ENCODE measurements around the gene VPS35L. TPM values are rescaled to one million over a fixed set of nuclear protein-coding genes. Genes with fewer than 3 reads are reported as not detected.

The VPS35L gene
- total RNA-seq, 1 donor from 2014 or later = 45.0 TPM

DNA sequence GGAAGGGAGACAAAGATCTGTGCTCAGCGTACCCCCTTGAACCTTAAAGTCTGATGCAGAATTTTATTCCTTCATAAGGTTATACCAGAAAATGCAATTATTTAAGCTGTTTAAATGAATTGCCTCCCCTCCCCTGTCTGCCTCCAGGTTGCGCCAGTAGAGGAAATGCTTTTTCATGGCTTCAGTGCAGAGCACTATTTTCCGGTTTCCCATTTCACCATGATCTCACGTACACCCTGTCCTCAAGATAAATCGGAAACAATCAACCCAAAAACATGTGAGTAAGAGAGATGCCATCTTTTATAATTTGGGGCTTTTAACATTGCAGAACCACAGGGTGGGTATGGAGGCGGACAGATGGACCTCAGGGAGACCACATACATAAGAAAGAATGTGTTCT lies 178.0 kb downstream of the VPS35L start:
- no peak overlapping the region for H3K27ac Mint-ChIP-seq (ENCODE audit: unreplicated experiment)
- H3K9me3 Mint-ChIP-seq (ENCODE audit: unreplicated experiment) = no peaks in the 10 kb centered on the region
- H3K27me3 Mint-ChIP-seq (ENCODE audit: low read depth, unreplicated experiment) = no peaks in the 10 kb centered on the region
- no peak for FAIRE-seq
- TF ChIP-seq, protein P1, sequence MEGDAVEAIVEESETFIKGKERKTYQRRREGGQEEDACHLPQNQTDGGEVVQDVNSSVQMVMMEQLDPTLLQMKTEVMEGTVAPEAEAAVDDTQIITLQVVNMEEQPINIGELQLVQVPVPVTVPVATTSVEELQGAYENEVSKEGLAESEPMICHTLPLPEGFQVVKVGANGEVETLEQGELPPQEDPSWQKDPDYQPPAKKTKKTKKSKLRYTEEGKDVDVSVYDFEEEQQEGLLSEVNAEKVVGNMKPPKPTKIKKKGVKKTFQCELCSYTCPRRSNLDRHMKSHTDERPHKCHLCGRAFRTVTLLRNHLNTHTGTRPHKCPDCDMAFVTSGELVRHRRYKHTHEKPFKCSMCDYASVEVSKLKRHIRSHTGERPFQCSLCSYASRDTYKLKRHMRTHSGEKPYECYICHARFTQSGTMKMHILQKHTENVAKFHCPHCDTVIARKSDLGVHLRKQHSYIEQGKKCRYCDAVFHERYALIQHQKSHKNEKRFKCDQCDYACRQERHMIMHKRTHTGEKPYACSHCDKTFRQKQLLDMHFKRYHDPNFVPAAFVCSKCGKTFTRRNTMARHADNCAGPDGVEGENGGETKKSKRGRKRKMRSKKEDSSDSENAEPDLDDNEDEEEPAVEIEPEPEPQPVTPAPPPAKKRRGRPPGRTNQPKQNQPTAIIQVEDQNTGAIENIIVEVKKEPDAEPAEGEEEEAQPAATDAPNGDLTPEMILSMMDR (IDR thresholded peaks at IDR 0.05; ENCODE audit: insufficient read depth, low read depth, low read length) = no peak
- no peak for TF ChIP-seq EZH2 (IDR thresholded peaks at IDR 0.05; ENCODE audit: insufficient read depth, low read length)
- Histone ChIP-seq H3K9me3 (ENCODE audit: insufficient read depth, low read depth, low read length) (no peaks in the 10 kb centered on the region), H3K27ac (ENCODE audit: low read depth, low read length) (no peak overlapping the region), H3K4me1 (ENCODE audit: insufficient read depth, low read length) (no peaks in the 10 kb centered on the region), H3K9ac (ENCODE audit: low read length) (no peak overlapping the region), H4K20me1 (ENCODE audit: insufficient read depth, low read length) (no peaks in the 10 kb centered on the region), H3K4me2 (ENCODE audit: low read length) (no peak overlapping the region), H3K27me3 (ENCODE audit: insufficient read depth, low read length) (no peaks in the 10 kb centered on the region), H3K36me3 (ENCODE audit: insufficient read depth, low read length) (no peaks in the 10 kb centered on the region), H3K79me2 (ENCODE audit: insufficient read depth, low read length) (no peaks in the 10 kb centered on the region), H2AFZ (ENCODE audit: low read depth, low read length) (no peak overlapping the region), H3K4me3 (ENCODE audit: insufficient read depth, low read depth, low read length) (no peak overlapping the region)
- H3K4me1 Mint-ChIP-seq (ENCODE audit: low read depth, unreplicated experiment) = no peaks in the 10 kb centered on the region
- no peak overlapping the region for H3K4me3 Mint-ChIP-seq (ENCODE audit: unreplicated experiment)
- no peak for DNase-seq (ENCODE audit: low read depth)
- H3K36me3 Mint-ChIP-seq (ENCODE audit: low read depth, unreplicated experiment) = peaks cover 14% of the 10 kb centered on the region

DNA sequence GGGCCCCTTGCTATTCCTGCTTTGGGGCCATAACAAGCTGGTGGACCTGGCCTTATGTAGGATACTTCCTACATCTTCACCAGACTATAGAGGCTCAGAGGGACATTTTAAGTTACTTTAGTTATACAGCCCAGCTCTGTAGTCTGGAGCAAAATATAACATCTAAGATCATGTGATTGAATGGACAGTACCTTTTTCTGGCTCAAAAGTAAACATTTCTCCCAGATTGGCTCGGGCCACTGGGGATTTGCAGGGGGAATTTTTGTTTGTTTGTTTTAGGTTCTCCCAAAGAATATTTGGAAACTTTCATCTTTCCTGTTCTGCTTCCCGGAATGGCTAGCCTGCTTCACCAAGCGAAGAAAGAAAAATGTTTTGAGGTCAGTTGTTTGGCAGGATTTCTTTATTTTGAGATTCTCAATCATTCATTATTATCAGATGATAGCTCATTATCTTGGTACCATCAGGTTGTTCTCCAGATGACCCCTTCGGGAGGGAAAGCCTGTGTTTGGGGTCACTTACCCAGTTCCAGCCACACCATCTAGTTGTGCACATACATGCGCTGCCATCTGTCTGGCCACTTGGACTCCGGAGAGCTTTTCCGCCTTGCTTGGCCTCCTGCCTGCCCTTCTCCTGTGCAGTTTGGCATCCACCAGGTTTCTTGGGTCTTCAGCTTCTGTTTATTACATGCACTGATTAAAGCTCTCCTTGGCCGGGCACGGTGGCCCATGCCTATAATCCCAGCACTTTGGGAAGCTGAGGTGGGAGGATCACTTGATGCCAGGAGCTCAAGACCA lies 179.8 kb downstream of the VPS35L start:
- Histone ChIP-seq H3K4me2 (ENCODE audit: low read length) (no peak overlapping the region), H3K9ac (ENCODE audit: low read length) (no peak overlapping the region), H3K4me3 (ENCODE audit: insufficient read depth, low read depth, low read length) (no peak overlapping the region), H3K36me3 (ENCODE audit: insufficient read depth, low read length) (peaks cover 3% of the 10 kb centered on the region), H3K9me3 (ENCODE audit: insufficient read depth, low read depth, low read length) (no peaks in the 10 kb centered on the region), H3K27me3 (ENCODE audit: insufficient read depth, low read length) (no peaks in the 10 kb centered on the region), H3K27ac (ENCODE audit: low read depth, low read length) (no peak overlapping the region), H3K79me2 (ENCODE audit: insufficient read depth, low read length) (no peaks in the 10 kb centered on the region), H3K4me1 (ENCODE audit: insufficient read depth, low read length) (no peaks in the 10 kb centered on the region), H2AFZ (ENCODE audit: low read depth, low read length) (no peak overlapping the region), H4K20me1 (ENCODE audit: insufficient read depth, low read length) (no peaks in the 10 kb centered on the region)
- Mint-ChIP-seq H3K27ac (ENCODE audit: unreplicated experiment) (no peak overlapping the region), H3K36me3 (ENCODE audit: low read depth, unreplicated experiment) (peaks cover 20% of the 10 kb centered on the region), H3K4me3 (ENCODE audit: unreplicated experiment) (no peak overlapping the region), H3K27me3 (ENCODE audit: low read depth, unreplicated experiment) (no peaks in the 10 kb centered on the region), H3K9me3 (ENCODE audit: unreplicated experiment) (no peaks in the 10 kb centered on the region), H3K4me1 (ENCODE audit: low read depth, unreplicated experiment) (no peaks in the 10 kb centered on the region)
- FAIRE-seq = no peak
- DNase-seq (ENCODE audit: low read depth) = no peak
- TF ChIP-seq, protein P1 (IDR thresholded peaks at IDR 0.05; ENCODE audit: insufficient read depth, low read depth, low read length) = no peak
- TF ChIP-seq EZH2 (IDR thresholded peaks at IDR 0.05; ENCODE audit: insufficient read depth, low read length) = no peak

All from astrocyte (in vitro differentiated cells and primary cell).